HepG2 (cell line): ENCODE measurements around the gene NEK6. TPM values are rescaled to one million over a fixed set of nuclear protein-coding genes. Genes with fewer than 3 reads are reported as not detected.

Experiments
- ELF4 ChIP-seq: sonication (generic); formaldehyde crosslinking; IDR thresholded peaks from 2 replicates; pipeline ENCODE4 v1.5.0; 2020; ENCODE audit warnings: missing genetic modification reagents, mild to moderate bottlenecking, moderate library complexity, borderline replicate concordance
- ETV5 ChIP-seq: IDR thresholded peaks from 2 replicates; pipeline ENCODE4 v1.6.1; 2018; ENCODE audit warnings: missing biosample characterization, missing genetic modification reagents, inconsistent platforms, borderline replicate concordance
- GMEB2 ChIP-seq: IDR thresholded peaks from 2 replicates; pipeline ENCODE4 v1.6.1; 2016; ENCODE audit warnings: missing biosample characterization, missing genetic modification reagents, low read depth
- KMT2B ChIP-seq: IDR thresholded peaks from 2 replicates; pipeline ENCODE4 v1.6.1; 2016; ENCODE audit warnings: missing genetic modification reagents, missing compliant biosample characterization
- NCOA1 ChIP-seq: sonication (generic); formaldehyde crosslinking; IDR thresholded peaks from 2 replicates; pipeline ENCODE4 v1.9.0; 2021; ENCODE audit warnings: missing genetic modification reagents
- PATZ1 ChIP-seq: sonication (generic); formaldehyde crosslinking; IDR thresholded peaks from 2 replicates; pipeline ENCODE4 v1.4.0; 2020; ENCODE audit warnings: missing genetic modification reagents
- RELA ChIP-seq: sonication (generic); formaldehyde crosslinking; IDR thresholded peaks from 2 replicates; pipeline ENCODE4 v1.4.0; 2020; ENCODE audit warnings: missing genetic modification reagents
- SETDB1 ChIP-seq: sonication (generic); formaldehyde crosslinking; IDR thresholded peaks from 2 replicates; pipeline ENCODE4 v1.5.1; 2020; ENCODE audit warnings: missing genetic modification reagents, mild to moderate bottlenecking, borderline replicate concordance
- SMC3 ChIP-seq: IDR thresholded peaks from 2 replicates; pipeline ENCODE4 v1.6.1; 2011; ENCODE audit warnings: low read length, improper control_type of control experiment
- TIGD3 ChIP-seq: sonication (generic); formaldehyde crosslinking; IDR thresholded peaks from 2 replicates; pipeline ENCODE4 v1.5.1; 2020; ENCODE audit warnings: mild to moderate bottlenecking, missing genetic modification reagents, borderline replicate concordance
- ZNF124 ChIP-seq: sonication (generic); formaldehyde crosslinking; IDR thresholded peaks from 2 replicates; pipeline ENCODE4 v1.4.0; 2020; ENCODE audit warnings: missing genetic modification reagents
- ZNF138 ChIP-seq: sonication (generic); formaldehyde crosslinking; IDR thresholded peaks from 2 replicates; pipeline ENCODE4 v1.5.0; 2020; ENCODE audit warnings: mild to moderate bottlenecking, low read depth, missing genetic modification reagents
- ZNF383 ChIP-seq: sonication (generic); formaldehyde crosslinking; IDR thresholded peaks from 2 replicates; pipeline ENCODE4 v1.4.0; 2020; ENCODE audit warnings: missing genetic modification reagents, mild to moderate bottlenecking, borderline replicate concordance
- ZNF605 ChIP-seq: sonication (generic); formaldehyde crosslinking; IDR thresholded peaks from 2 replicates; pipeline ENCODE4 v1.8.0; 2022; ENCODE audit warnings: mild to moderate bottlenecking, missing genetic modification reagents
- ZNF776 ChIP-seq: sonication (generic); formaldehyde crosslinking; IDR thresholded peaks from 2 replicates; pipeline ENCODE4 v1.4.0; 2020; ENCODE audit warnings: mild to moderate bottlenecking, missing genetic modification reagents
- polyA plus RNA-seq, 8 experiments: library from polyadenylated mRNA; depleted of rRNA in 3 of 8; stranded (reverse) in 7 of 8; unstranded in 1 of 8; fragments of >200 nt; fragmentation: Illumina TruSeq in 4 of 8; extraction: Trizol in 4 of 8; gene quantifications; 2 replicates each; pipeline versions ENCODE4 v1.2.1 to v1.2.3, GENCODE V29; 2011 to 2016; ENCODE audit warnings: low read depth in 4 of 8, missing spikeins in 1 of 8, mixed read lengths in 1 of 8; ENCODE audit not compliant: insufficient read depth in 1 of 8
- total RNA-seq, 5 experiments: library from RNA; depleted of rRNA; stranded (reverse); fragments of >200 nt; fragmentation: Illumina TruSeq; extraction: Trizol; gene quantifications; 2 replicates each; pipeline ENCODE4 v1.2.3, GENCODE V29; 2016; ENCODE audit warnings: low read depth in 1 of 5
- TF ChIP-seq, protein P1 (sequence below): sonication (generic); formaldehyde crosslinking; IDR thresholded peaks from 2 replicates; pipeline ENCODE4 v1.4.0; 2020; ENCODE audit warnings: missing genetic modification reagents, low read depth, mild to moderate bottlenecking, borderline replicate concordance
- TF ChIP-seq, protein P2 (sequence below): sonication (generic); formaldehyde crosslinking; IDR thresholded peaks from 2 replicates; pipeline ENCODE4 v1.5.0; 2020; ENCODE audit warnings: mild to moderate bottlenecking, low read depth, missing genetic modification reagents, borderline replicate concordance
- TF ChIP-seq, protein P3 (sequence below): sonication (generic); formaldehyde crosslinking; IDR thresholded peaks from 2 replicates; pipeline ENCODE4 v1.5.0; 2020; ENCODE audit warnings: missing genetic modification reagents, mild to moderate bottlenecking, borderline replicate concordance
- TF ChIP-seq, protein P4 (sequence below): sonication (generic); formaldehyde crosslinking; IDR thresholded peaks from 2 replicates; pipeline ENCODE4 v1.5.0; 2020; ENCODE audit warnings: mild to moderate bottlenecking, missing genetic modification reagents

NEK6 gene
- total and polyA plus RNA-seq, 2 of the 13 experiments (the other 11 are each of a cell fraction or from before 2014, with no cell fraction given) = 30.4 to 119 TPM

GRCh38 chr9:124263800-124264426 is 6.2 kb downstream of the NEK6 start (continued):
- TF ChIP-seq, protein P1, sequence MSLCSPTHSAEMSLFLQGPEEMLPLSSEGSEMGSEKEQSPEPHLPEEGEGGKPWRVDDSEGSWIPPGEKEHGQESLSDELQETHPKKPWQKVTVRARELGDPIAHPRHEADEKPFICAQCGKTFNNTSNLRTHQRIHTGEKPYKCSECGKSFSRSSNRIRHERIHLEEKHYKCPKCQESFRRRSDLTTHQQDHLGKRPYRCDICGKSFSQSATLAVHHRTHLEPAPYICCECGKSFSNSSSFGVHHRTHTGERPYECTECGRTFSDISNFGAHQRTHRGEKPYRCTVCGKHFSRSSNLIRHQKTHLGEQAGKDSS (CRISPR knock-in tag) = 0 out of 2 replicates have a peak, but pooled peaks have one; percentile 18
- TF ChIP-seq ETV5 (CRISPR knock-in tag) (no peak), KMT2B (CRISPR knock-in tag) (0 out of 2 replicates have a peak, but pooled peaks have one; percentile 18), ZNF124 (no peak), ZNF605 (CRISPR knock-in tag) (no peak), PATZ1 (CRISPR knock-in tag) (no peak), ZNF383 (CRISPR knock-in tag) (no peak), GMEB2 (CRISPR knock-in tag) (no peak), RELA (CRISPR knock-in tag) (no peak), ZNF138 (CRISPR knock-in tag) (no peak), SMC3 (no peak), SETDB1 (CRISPR knock-in tag) (no peak), ZNF776 (CRISPR knock-in tag) (no peak), TIGD3 (CRISPR knock-in tag) (no peak), NCOA1 (CRISPR knock-in tag) (no peak), ELF4 (CRISPR knock-in tag) (no peak)
- TF ChIP-seq, protein P2, sequence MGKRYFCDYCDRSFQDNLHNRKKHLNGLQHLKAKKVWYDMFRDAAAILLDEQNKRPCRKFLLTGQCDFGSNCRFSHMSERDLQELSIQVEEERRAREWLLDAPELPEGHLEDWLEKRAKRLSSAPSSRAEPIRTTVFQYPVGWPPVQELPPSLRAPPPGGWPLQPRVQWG (CRISPR knock-in tag) = no peak
- TF ChIP-seq, protein P3, sequence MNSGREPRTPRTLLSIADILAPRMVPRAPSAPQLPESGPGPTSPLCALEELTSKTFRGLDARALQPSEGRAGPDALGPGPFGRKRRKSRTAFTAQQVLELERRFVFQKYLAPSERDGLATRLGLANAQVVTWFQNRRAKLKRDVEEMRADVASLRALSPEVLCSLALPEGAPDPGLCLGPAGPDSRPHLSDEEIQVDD (CRISPR knock-in tag) = no peak
- TF ChIP-seq, protein P4, sequence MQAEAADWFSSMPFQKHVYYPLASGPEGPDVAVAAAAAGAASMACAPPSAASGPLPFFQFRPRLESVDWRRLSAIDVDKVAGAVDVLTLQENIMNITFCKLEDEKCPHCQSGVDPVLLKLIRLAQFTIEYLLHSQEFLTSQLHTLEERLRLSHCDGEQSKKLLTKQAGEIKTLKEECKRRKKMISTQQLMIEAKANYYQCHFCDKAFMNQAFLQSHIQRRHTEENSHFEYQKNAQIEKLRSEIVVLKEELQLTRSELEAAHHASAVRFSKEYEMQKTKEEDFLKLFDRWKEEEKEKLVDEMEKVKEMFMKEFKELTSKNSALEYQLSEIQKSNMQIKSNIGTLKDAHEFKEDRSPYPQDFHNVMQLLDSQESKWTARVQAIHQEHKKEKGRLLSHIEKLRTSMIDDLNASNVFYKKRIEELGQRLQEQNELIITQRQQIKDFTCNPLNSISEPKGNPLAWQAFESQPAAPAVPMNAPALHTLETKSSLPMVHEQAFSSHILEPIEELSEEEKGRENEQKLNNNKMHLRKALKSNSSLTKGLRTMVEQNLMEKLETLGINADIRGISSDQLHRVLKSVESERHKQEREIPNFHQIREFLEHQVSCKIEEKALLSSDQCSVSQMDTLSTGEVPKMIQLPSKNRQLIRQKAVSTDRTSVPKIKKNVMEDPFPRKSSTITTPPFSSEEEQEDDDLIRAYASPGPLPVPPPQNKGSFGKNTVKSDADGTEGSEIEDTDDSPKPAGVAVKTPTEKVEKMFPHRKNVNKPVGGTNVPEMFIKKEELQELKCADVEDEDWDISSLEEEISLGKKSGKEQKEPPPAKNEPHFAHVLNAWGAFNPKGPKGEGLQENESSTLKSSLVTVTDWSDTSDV = no peak
